ENCODE data around the gene NACC1. TPM values are rescaled to one million over a fixed set of nuclear protein-coding genes. Genes with fewer than 3 reads are reported as not detected.

NACC1 gene
- total RNA-seq, 4 donors from 2014 or later, result 12.0 to 44.7 (median 23.0) TPM

GRCh38 chr19:13101590-13102415 lies 16.3 kb upstream of the NACC1 start:
- ATAC-seq (ENCODE audit: low FRiP score), result no peak
- no peak for TF ChIP-seq CTCF (IDR thresholded peaks at IDR 0.05)
- DNase-seq (ENCODE audit: low spot score), result no peak

GRCh38 chr19:13102416-13102665 lies 15.7 kb upstream of the NACC1 start:
- DNase-seq (ENCODE audit: low spot score), result no peak
- no peak for TF ChIP-seq CTCF (IDR thresholded peaks at IDR 0.05)
- no peak for ATAC-seq (ENCODE audit: low FRiP score)

- DNase-seq (ENCODE audit: low spot score) (no peak), ATAC-seq (ENCODE audit: low FRiP score) (peak; percentile 49)
- TF ChIP-seq CTCF (IDR thresholded peaks at IDR 0.05), result no peak
Observed at GRCh38 chr19:13102666-13103580, 15.1 kb upstream of the NACC1 start, which contains the start of gene LYL1. Gene LYL1, minus strand, starts transcription at chr19:13102858. Its CDS starts 1,687 bp downstream, at chr19:13101171.

GRCh38 chr19:13103581-13104359 lies 14.3 kb upstream of the NACC1 start:
- DNase-seq (ENCODE audit: low spot score) (no peak), ATAC-seq (ENCODE audit: low FRiP score) (no peak)
- no peak for TF ChIP-seq CTCF (IDR thresholded peaks at IDR 0.05)

- ATAC-seq (ENCODE audit: low FRiP score) (no peak), DNase-seq (ENCODE audit: low spot score) (no peak)
- TF ChIP-seq CTCF (IDR thresholded peaks at IDR 0.05), result no peak
Observed at GRCh38 chr19:13104360-13104847, 13.7 kb upstream of the NACC1 start.

GRCh38 chr19:13104848-13105711 lies 13.0 kb upstream of the NACC1 start:
- DNase-seq (ENCODE audit: low spot score) (no peak), ATAC-seq (ENCODE audit: low FRiP score) (no peak)
- no peak for TF ChIP-seq CTCF (IDR thresholded peaks at IDR 0.05)

All from omental fat pad (tissue), 4 donors.